Fibroblast of lung (primary cell): ENCODE data around the gene DNAJB2. TPM values are rescaled to one million over a fixed set of nuclear protein-coding genes. Genes with fewer than 3 reads are reported as not detected.

Source experiments
- DNase-seq, 2 donors: peaks; one replicate each; pipeline versions ENCODE4 v3.0.0 to v3.0.0-alpha.2; 2010; ENCODE audit warnings: low read depth in 2 of 2
- H2AFZ ChIP-seq: 2 replicates; pipeline ENCODE4 v1.5.1; 2012; ENCODE audit warnings: low read length, control low read depth, inconsistent platforms
- H3K27ac ChIP-seq: 2 replicates; pipeline ENCODE4 v1.5.1; 2011; ENCODE audit warnings: low read length, control low read depth; ENCODE audit not compliant: insufficient read depth
- H3K27me3 ChIP-seq: 2 replicates; pipeline ENCODE4 v1.5.1; 2011; ENCODE audit warnings: mild to moderate bottlenecking, low read length; ENCODE audit not compliant: control insufficient read depth, insufficient read depth
- H3K36me3 ChIP-seq: 2 replicates; pipeline ENCODE4 v1.5.1; 2011; ENCODE audit warnings: low read length; ENCODE audit not compliant: control insufficient read depth, insufficient read depth
- H3K4me1 ChIP-seq: 2 replicates; pipeline ENCODE4 v1.5.1; 2011; ENCODE audit warnings: low read length; ENCODE audit not compliant: control insufficient read depth, insufficient read depth; ENCODE audit errors: extremely low read depth
- H3K4me2 ChIP-seq: 2 replicates; pipeline ENCODE4 v1.5.1; 2011; ENCODE audit warnings: low read length, control low read depth; ENCODE audit not compliant: insufficient read depth; ENCODE audit errors: extremely low read depth
- H3K4me3 ChIP-seq, 4 experiments: fragments of 200-600 bp in 1 of 4; sonication (generic) in 1 of 4; replicated peaks in 1 of 4; 2 replicates each; pipeline ENCODE4 v1.5.1; 2011 to 2016; ENCODE audit warnings: low read length in 4 of 4, low read depth in 3 of 4, mild to moderate bottlenecking in 3 of 4, control low read depth in 2 of 4, inconsistent platforms in 1 of 4, mixed read lengths in 1 of 4; ENCODE audit not compliant: insufficient read depth in 1 of 4; ENCODE audit errors: control extremely low read depth in 1 of 4
- H3K79me2 ChIP-seq: 2 replicates; pipeline ENCODE4 v1.5.1; 2012; ENCODE audit warnings: mild to moderate bottlenecking, low read length, inconsistent platforms; ENCODE audit not compliant: control insufficient read depth, insufficient read depth
- H3K9ac ChIP-seq: 2 replicates; pipeline ENCODE4 v1.5.1; 2011; ENCODE audit warnings: mild to moderate bottlenecking, low read length, control low read depth; ENCODE audit not compliant: insufficient read depth
- H3K9me3 ChIP-seq: 2 replicates; pipeline ENCODE4 v1.5.1; 2012; ENCODE audit warnings: low read depth, low read length; ENCODE audit not compliant: control insufficient read depth, insufficient read depth
- H4K20me1 ChIP-seq: 2 replicates; pipeline ENCODE4 v1.5.1; 2011; ENCODE audit warnings: low read length; ENCODE audit not compliant: control insufficient read depth, insufficient read depth; ENCODE audit errors: extremely low read depth
- CTCF ChIP-seq, 2 donors: IDR thresholded peaks in 1 of 2; conservative IDR thresholded peaks in 1 of 2; 1 replicate in 1 of 2; 2 replicates in 1 of 2; pipeline ENCODE4 v1.5.1; 2011 to 2012; ENCODE audit warnings: low read length in 2 of 2, control low read depth in 1 of 2, inconsistent platforms in 1 of 2, low read depth in 1 of 2, mild to moderate bottlenecking in 1 of 2
- EZH2 ChIP-seq: IDR thresholded peaks from 2 replicates; pipeline ENCODE4 v1.5.1; 2012; ENCODE audit warnings: low read length, control low read depth, mild to moderate bottlenecking; ENCODE audit errors: missing control alignments
- polyA plus RNA-seq, 2 donors: library from polyadenylated mRNA; depleted of rRNA in 1 of 2; stranded (reverse) in 1 of 2; unstranded in 1 of 2; fragments of >200 nt; gene quantifications; 2 replicates each; pipeline ENCODE4 v1.2.1, GENCODE V29; 2011 to 2012; ENCODE audit warnings: missing spikeins in 1 of 2
- total RNA-seq: library from RNA; depleted of rRNA; stranded (reverse); fragments of >200 nt; gene quantifications from 2 replicates; pipeline ENCODE4 v1.2.1, GENCODE V29; 2014

Gene DNAJB2
- total and polyA plus RNA-seq, 2 donors (not counting 1 experiment from before 2014, with no cell fraction given): 29.8 to 81.3 TPM

GRCh38 chr2:219332542-219332941 is 53.4 kb downstream of the DNAJB2 start, which contains the start of gene RESP18:
Gene RESP18, minus strand, starts transcription at chr2:219332744.
- Histone ChIP-seq H3K9ac (no peak within 1 kb of the TSS), H3K9me3 (no peaks in the 10 kb centered on the region), H3K27ac (no peak within 1 kb of the TSS), H3K36me3 (no peaks in the 10 kb centered on the region), H3K4me3 (no peak within 1 kb of the TSS), H4K20me1 (no peaks in the 10 kb centered on the region), H2AFZ (no peak within 1 kb of the TSS), H3K79me2 (no peaks in the 10 kb centered on the region), H3K27me3 (peaks cover 27% of the 10 kb centered on the region), H3K4me2 (no peak within 1 kb of the TSS), H3K4me1 (no peaks in the 10 kb centered on the region)
- DNase-seq: no peak
- TF ChIP-seq CTCF (conservative IDR thresholded peaks at IDR 0.05 in 1 of 2, IDR thresholded peaks at IDR 0.05 in 1 of 2; ENCODE audit: low read depth in 1 of 2, low read length in 2 of 2): no peak
- no peak for TF ChIP-seq EZH2

- H2AFZ ChIP-seq: no peak overlapping the region
- H3K9me3 ChIP-seq: no peaks in the 10 kb centered on the region
- no peak overlapping the region for H3K4me2 ChIP-seq
- H3K36me3 ChIP-seq: no peaks in the 10 kb centered on the region
- TF ChIP-seq EZH2 (no peak), CTCF (conservative IDR thresholded peaks at IDR 0.05 in 1 of 2, IDR thresholded peaks at IDR 0.05 in 1 of 2; ENCODE audit: low read depth in 1 of 2, low read length in 2 of 2) (no peak)
- no peak overlapping the region for H3K27ac ChIP-seq
- no peaks in the 10 kb centered on the region for H3K4me1 ChIP-seq
- no peak overlapping the region for H3K4me3 ChIP-seq
- no peak for DNase-seq
- H3K79me2 ChIP-seq: no peaks in the 10 kb centered on the region
- no peak overlapping the region for H3K9ac ChIP-seq
- peaks cover 26% of the 10 kb centered on the region for H3K27me3 ChIP-seq
- no peaks in the 10 kb centered on the region for H4K20me1 ChIP-seq
Observed at GRCh38 chr2:219334076-219334475, 54.9 kb downstream of the DNAJB2 start.

- Histone ChIP-seq H3K36me3 (no peaks in the 10 kb centered on the region), H3K4me3 (no peak overlapping the region), H4K20me1 (no peaks in the 10 kb centered on the region), H3K9me3 (no peaks in the 10 kb centered on the region), H3K9ac (no peak overlapping the region), H3K27ac (no peak overlapping the region), H2AFZ (no peak overlapping the region), H3K4me1 (no peaks in the 10 kb centered on the region), H3K27me3 (peaks cover 25% of the 10 kb centered on the region), H3K79me2 (no peaks in the 10 kb centered on the region), H3K4me2 (no peak overlapping the region)
- TF ChIP-seq EZH2: no peak
- TF ChIP-seq CTCF (conservative IDR thresholded peaks at IDR 0.05 in 1 of 2, IDR thresholded peaks at IDR 0.05 in 1 of 2; ENCODE audit: low read depth in 1 of 2, low read length in 2 of 2): no peak
- no peak for DNase-seq
Observed at GRCh38 chr2:219335373-219335786, 56.2 kb downstream of the DNAJB2 start.

Other genes with a start within 250 kb of the DNAJB2 start
- not detected in 2 replicates for gene CFAP65, start 237.8 kb upstream of the DNAJB2 start, total RNA-seq
- not detected in 2 replicates for gene CFAP65, start 237.8 kb upstream of the DNAJB2 start, polyA plus RNA-seq
- gene IHH, start 218.4 kb upstream of the DNAJB2 start, total RNA-seq: not detected in 2 replicates
- not detected in 2 replicates for gene IHH, start 218.4 kb upstream of the DNAJB2 start, polyA plus RNA-seq
- 20.3 and 22.1 TPM in 2 replicates for gene NHEJ1, start 118.6 kb upstream of the DNAJB2 start, total RNA-seq
- gene NHEJ1, start 118.6 kb upstream of the DNAJB2 start, polyA plus RNA-seq: 22.3 and 24.8 TPM in 2 replicates
- gene SLC23A3, start 109.3 kb upstream of the DNAJB2 start, total RNA-seq: 1.8 and 2.5 TPM in 2 replicates
- gene SLC23A3, start 109.3 kb upstream of the DNAJB2 start, polyA plus RNA-seq: 0.29 and 0.52 TPM in 2 replicates
- gene CNPPD1, start 102.4 kb upstream of the DNAJB2 start, total RNA-seq: 22.6 and 33.5 TPM in 2 replicates
- gene CNPPD1, start 102.4 kb upstream of the DNAJB2 start, polyA plus RNA-seq: 42.2 and 49.4 TPM in 2 replicates
- gene RETREG2, start 101.1 kb upstream of the DNAJB2 start, total RNA-seq: 88.7 and 95.3 TPM in 2 replicates
- 64.6 and 89.5 TPM in 2 replicates for gene RETREG2, start 101.1 kb upstream of the DNAJB2 start, polyA plus RNA-seq
- 29.3 and 40.0 TPM in 2 replicates for gene ZFAND2B, start 72.6 kb upstream of the DNAJB2 start, total RNA-seq
- gene ZFAND2B, start 72.6 kb upstream of the DNAJB2 start, polyA plus RNA-seq: 26.8 and 29.9 TPM in 2 replicates
- gene ABCB6, start 60.4 kb upstream of the DNAJB2 start, total RNA-seq: 47.0 and 49.5 TPM in 2 replicates
- 12.5 and 14.7 TPM in 2 replicates for gene ABCB6, start 60.4 kb upstream of the DNAJB2 start, polyA plus RNA-seq
- gene ATG9A, start 49.7 kb upstream of the DNAJB2 start, total RNA-seq: 27.2 and 47.2 TPM in 2 replicates
- 64.5 and 68.2 TPM in 2 replicates for gene ATG9A, start 49.7 kb upstream of the DNAJB2 start, polyA plus RNA-seq
- gene ANKZF1, start 49.6 kb upstream of the DNAJB2 start, total RNA-seq: 28.8 and 32.7 TPM in 2 replicates
- 9.9 and 13.2 TPM in 2 replicates for gene ANKZF1, start 49.6 kb upstream of the DNAJB2 start, polyA plus RNA-seq
- gene GLB1L, start 33.9 kb upstream of the DNAJB2 start, total RNA-seq: 28.2 and 47.0 TPM in 2 replicates
- gene GLB1L, start 33.9 kb upstream of the DNAJB2 start, polyA plus RNA-seq: 12.8 and 16.9 TPM in 2 replicates
- gene STK16, start 33.9 kb upstream of the DNAJB2 start, total RNA-seq: 26.7 and 30.7 TPM in 2 replicates
- 35.7 and 42.8 TPM in 2 replicates for gene STK16, start 33.9 kb upstream of the DNAJB2 start, polyA plus RNA-seq
- not detected in 2 replicates for gene TUBA4B, start 26.1 kb upstream of the DNAJB2 start, total RNA-seq
- not detected in 2 replicates for gene TUBA4B, start 26.1 kb upstream of the DNAJB2 start, polyA plus RNA-seq
- gene TUBA4A, start 25.4 kb upstream of the DNAJB2 start, total RNA-seq: 5.6 and 7.7 TPM in 2 replicates
- gene TUBA4A, start 25.4 kb upstream of the DNAJB2 start, polyA plus RNA-seq: 14.7 and 34.2 TPM in 2 replicates
- 3.5 and 10.8 TPM in 2 replicates for gene PTPRN, start 30.0 kb downstream of the DNAJB2 start, total RNA-seq
- gene PTPRN, start 30.0 kb downstream of the DNAJB2 start, polyA plus RNA-seq: 0.28 and 0.55 TPM in 2 replicates
- gene RESP18, start 53.4 kb downstream of the DNAJB2 start, total RNA-seq: not detected in 2 replicates
- not detected in 2 replicates for gene RESP18, start 53.4 kb downstream of the DNAJB2 start, polyA plus RNA-seq
- gene DNPEP, start 108.5 kb downstream of the DNAJB2 start, total RNA-seq: 69.9 and 72.5 TPM in 2 replicates
- 38.2 and 44.0 TPM in 2 replicates for gene DNPEP, start 108.5 kb downstream of the DNAJB2 start, polyA plus RNA-seq
- 34.7 and 69.3 TPM in 2 replicates for gene DES, start 139.0 kb downstream of the DNAJB2 start, total RNA-seq
- gene DES, start 139.0 kb downstream of the DNAJB2 start, polyA plus RNA-seq: 3.8 and 11.0 TPM in 2 replicates
- gene SPEG, start 155.5 kb downstream of the DNAJB2 start, total RNA-seq: 13.1 and 20.1 TPM in 2 replicates
- 5.6 and 9.5 TPM in 2 replicates for gene SPEG, start 155.5 kb downstream of the DNAJB2 start, polyA plus RNA-seq
- gene GMPPA, start 219.5 kb downstream of the DNAJB2 start, total RNA-seq: 36.5 and 38.3 TPM in 2 replicates
- 59.7 and 72.4 TPM in 2 replicates for gene GMPPA, start 219.5 kb downstream of the DNAJB2 start, polyA plus RNA-seq
- gene ASIC4, start 235.1 kb downstream of the DNAJB2 start, total RNA-seq: under 0.01 and 0.33 TPM in 2 replicates
- gene ASIC4, start 235.1 kb downstream of the DNAJB2 start, polyA plus RNA-seq: not detected in 2 replicates